ENCODE measurements around the gene SPATA3.

SPATA3 gene

DNA sequence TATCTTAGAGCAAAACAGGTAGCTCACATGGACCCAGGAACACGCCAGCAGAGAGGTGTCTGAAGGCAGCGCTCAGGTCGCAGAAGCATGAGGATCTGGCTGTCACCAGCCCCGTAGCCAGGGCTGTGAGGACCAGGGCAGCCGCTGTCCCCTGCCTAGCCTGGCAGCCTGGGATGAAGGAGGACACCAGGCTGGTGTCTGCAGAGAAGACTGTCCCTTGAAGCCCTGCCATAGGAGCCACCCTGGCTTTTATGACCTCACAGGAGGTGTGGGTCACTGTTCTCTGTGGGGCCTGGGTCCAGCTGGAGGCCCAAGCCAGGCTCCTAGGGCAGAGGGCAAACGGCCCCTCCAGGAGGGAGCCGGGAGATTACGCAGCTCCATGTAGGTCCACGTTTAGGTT lies at the start of gene SPATA3:
Gene SPATA3, plus strand, starts transcription at position 301 of the 400 bp plus-strand sequence. CDS start 113 bp downstream, outside the sequence.
- Histone ChIP-seq H3K36me3 (ENCODE audit: insufficient read depth, low read length) (no peaks in the 10 kb centered on the region), H3K27me3 (ENCODE audit: insufficient read depth, low read length) (peaks cover 6% of the 10 kb centered on the region), H2AFZ (ENCODE audit: low read depth, low read length) (no peak within 1 kb of the TSS), H3K4me3 (ENCODE audit: low read length) (no peak within 1 kb of the TSS), H3K4me1 (ENCODE audit: insufficient read depth, low read length) (no peaks in the 10 kb centered on the region), H3K9me3 (ENCODE audit: low read length) (no peaks in the 10 kb centered on the region)

DNA sequence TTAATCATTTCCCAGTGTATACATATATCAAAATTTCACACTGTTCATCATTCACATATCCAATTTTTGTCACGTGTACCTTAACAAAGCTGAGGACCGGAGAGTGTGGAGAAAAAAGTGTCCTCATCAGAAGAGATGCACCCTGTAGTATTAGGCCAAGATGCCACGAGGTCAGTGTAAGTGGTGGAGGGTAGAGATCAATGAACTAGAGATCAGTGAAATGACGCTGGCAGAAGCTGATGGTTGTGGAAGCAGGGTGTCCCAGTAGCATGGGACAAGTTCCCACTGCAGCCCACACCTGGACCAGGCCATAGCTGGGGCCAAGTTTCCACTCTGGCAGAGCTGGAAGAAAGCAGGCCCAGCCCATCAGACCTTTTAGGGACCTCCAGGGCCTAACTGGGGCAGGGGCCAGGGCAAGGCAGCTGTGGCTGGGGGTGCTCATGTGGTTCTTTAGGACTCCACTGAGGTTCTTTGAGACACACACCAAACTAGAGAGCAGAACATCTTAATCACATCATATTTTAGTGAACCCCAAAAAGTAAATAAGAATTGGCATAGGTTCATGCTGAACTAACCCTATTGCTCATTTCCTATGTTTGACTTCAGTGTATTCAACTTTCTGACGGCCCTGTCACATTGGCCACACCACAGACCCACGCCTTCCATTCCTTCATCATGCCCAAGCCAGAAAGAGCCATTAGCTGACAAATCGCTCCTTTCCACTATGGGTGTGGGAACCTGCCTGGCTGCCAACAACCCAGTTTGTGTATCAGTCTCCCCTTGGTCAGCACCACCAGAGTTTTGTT lies 49.3 kb upstream of the SPATA3 start:
- Histone ChIP-seq H3K4me1 (ENCODE audit: insufficient read depth, low read length) (no peaks in the 10 kb centered on the region), H2AFZ (ENCODE audit: low read depth, low read length) (no peak overlapping the region), H3K27me3 (ENCODE audit: insufficient read depth, low read length) (peaks cover 3% of the 10 kb centered on the region), H3K36me3 (ENCODE audit: insufficient read depth, low read length) (no peaks in the 10 kb centered on the region), H3K4me3 (ENCODE audit: low read length) (no peak overlapping the region), H3K9me3 (ENCODE audit: low read length) (no peaks in the 10 kb centered on the region)

DNA sequence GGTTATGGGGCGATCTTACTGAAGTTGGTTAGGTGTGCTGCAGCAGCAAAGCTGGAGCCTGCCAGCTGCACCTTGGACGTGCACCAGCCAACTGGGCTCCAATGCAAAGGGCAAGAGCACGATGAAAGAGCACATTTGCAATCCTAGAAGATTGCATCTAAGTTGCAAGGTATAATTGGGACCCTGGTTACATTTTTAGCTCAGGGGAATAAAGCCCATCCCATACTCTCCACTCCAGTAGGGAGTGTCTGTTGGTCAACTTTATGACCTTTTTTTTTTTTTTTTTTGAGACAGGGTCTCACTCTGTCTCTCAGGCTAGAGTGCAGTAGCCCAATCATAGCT lies 48.7 kb upstream of the SPATA3 start:
- Histone ChIP-seq H3K4me1 (ENCODE audit: insufficient read depth, low read length) (no peaks in the 10 kb centered on the region), H3K9me3 (ENCODE audit: low read length) (no peaks in the 10 kb centered on the region), H3K4me3 (ENCODE audit: low read length) (no peak overlapping the region), H3K36me3 (ENCODE audit: insufficient read depth, low read length) (no peaks in the 10 kb centered on the region), H2AFZ (ENCODE audit: low read depth, low read length) (no peak overlapping the region), H3K27me3 (ENCODE audit: insufficient read depth, low read length) (peaks cover 3% of the 10 kb centered on the region)

DNA sequence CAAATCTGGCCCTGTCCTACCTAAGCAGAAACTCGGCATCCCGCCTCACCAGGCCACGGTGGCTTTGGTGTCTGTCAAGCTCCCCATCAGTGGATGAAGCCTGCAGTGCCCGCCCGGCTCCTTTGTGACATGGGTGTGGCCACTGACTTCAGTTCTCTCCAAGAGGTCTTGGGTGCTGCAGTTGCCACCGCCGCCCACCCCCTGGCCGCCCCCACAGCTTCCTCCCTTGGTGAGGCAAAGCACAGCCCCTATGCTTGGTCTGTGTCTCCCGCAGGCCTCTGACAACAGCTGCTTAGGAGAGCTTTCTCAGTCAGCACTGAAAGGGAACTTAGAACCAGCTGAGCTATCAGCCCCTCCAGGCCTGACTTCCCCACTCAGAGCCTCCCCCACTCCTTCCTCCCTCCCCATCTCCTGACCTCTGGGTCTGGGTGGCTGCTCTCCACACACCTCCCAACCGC lies 48.0 kb upstream of the SPATA3 start:
- Histone ChIP-seq H3K4me1 (ENCODE audit: insufficient read depth, low read length) (no peaks in the 10 kb centered on the region), H3K27me3 (ENCODE audit: insufficient read depth, low read length) (peaks cover 3% of the 10 kb centered on the region), H3K4me3 (ENCODE audit: low read length) (no peak overlapping the region), H3K36me3 (ENCODE audit: insufficient read depth, low read length) (no peaks in the 10 kb centered on the region), H3K9me3 (ENCODE audit: low read length) (no peaks in the 10 kb centered on the region), H2AFZ (ENCODE audit: low read depth, low read length) (no peak overlapping the region)

DNA sequence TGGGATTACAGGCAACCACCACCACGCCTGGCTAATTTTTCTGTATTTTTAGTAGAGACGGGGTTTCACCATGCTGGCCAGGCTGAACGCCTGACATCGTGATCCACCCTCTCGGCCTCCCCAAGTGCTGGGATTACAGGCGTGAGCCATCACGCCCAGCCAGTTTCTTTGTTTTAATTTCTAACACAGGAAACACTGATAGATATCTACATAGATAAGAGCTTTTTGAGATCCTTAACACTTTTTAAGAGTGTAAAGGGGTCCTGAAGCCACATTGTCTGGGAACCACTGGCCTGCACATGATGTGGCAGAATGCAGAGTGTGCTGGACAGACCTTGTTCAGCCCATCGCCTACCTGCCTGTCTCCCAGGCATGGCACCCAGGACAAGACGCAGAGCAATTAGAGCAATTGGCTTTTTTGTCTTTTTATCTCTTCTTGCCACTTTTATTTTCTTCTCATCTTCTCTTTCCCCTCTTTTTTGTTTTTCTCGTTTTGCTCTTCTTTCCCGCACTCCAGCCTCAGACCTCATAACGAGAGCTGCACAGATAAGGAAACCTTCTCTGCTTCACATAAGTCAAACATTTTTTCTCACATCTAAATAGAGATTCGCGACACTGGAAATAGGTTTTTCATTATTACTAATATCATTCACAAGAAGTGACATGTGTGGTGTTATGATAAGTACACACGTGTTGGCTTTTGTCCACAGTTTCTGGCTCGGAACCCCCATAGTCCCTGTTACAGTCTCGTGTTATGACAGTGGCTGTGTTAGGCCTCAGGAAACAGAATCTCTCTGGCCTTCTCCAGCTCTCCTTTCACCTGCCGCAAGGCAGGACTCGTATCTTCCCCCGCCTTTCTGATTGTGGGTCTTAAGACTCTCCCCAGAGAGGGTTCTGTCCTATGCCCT lies 45.7 kb upstream of the SPATA3 start:
- Histone ChIP-seq H3K9me3 (ENCODE audit: low read length) (no peaks in the 10 kb centered on the region), H3K4me3 (ENCODE audit: low read length) (no peak overlapping the region), H2AFZ (ENCODE audit: low read depth, low read length) (no peak overlapping the region)

DNA sequence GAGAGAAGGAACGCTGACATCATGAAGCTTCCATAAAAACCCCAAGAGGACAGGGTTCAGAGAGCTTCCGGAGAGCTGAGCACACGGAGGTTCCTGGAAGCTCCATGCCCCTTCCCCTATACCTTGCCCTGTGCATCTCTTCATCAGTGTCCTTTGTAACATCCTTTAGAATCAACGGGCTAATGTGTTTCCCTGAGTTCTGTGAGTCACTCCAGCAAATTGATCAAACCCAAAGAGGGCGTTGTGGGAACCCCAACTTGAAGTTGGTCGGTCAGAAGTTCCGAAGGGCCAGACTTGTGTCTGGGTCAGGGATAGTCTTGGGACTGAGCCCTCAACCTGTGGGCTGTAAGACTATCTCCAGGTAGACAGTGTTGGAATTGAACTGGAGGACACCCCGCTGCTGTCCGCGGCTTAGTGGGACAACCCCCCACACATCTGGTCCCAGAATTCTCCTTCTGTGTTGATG lies 45.0 kb upstream of the SPATA3 start:
- Histone ChIP-seq H3K4me1 (ENCODE audit: insufficient read depth, low read length) (no peaks in the 10 kb centered on the region), H3K36me3 (ENCODE audit: insufficient read depth, low read length) (no peaks in the 10 kb centered on the region), H3K4me3 (ENCODE audit: low read length) (no peak overlapping the region), H2AFZ (ENCODE audit: low read depth, low read length) (no peak overlapping the region), H3K9me3 (ENCODE audit: low read length) (no peaks in the 10 kb centered on the region), H3K27me3 (ENCODE audit: insufficient read depth, low read length) (peaks cover 13% of the 10 kb centered on the region)

More for the DNA sequence above, 45.7 kb upstream of the SPATA3 start:
- H3K27me3 ChIP-seq (ENCODE audit: insufficient read depth, low read length), result peaks cover 7% of the 10 kb centered on the region
- H3K36me3 ChIP-seq (ENCODE audit: insufficient read depth, low read length), result no peaks in the 10 kb centered on the region
- H3K4me1 ChIP-seq (ENCODE audit: insufficient read depth, low read length), result no peaks in the 10 kb centered on the region

DNA sequence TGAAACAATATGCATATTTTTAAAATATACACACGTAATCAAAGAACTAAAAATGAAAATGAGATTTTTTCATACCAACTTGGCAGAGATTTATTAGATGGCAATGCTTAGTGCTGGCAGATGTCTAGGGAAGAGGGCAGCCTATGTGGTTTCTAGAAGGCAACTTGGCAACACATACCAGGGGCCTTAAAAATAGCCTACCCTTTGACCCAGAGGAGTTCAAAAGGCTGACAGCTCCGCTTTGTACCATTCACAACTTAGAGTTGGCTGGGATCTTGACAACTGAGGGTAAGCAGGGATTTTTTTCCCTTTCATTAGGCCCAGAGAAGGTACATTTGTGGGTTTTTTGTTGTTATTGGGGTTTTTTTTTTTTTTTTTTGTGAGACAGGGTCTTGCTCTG lies 44.5 kb upstream of the SPATA3 start:
- Histone ChIP-seq H3K36me3 (ENCODE audit: insufficient read depth, low read length) (no peaks in the 10 kb centered on the region), H3K27me3 (ENCODE audit: insufficient read depth, low read length) (peaks cover 14% of the 10 kb centered on the region), H3K4me1 (ENCODE audit: insufficient read depth, low read length) (no peaks in the 10 kb centered on the region), H2AFZ (ENCODE audit: low read depth, low read length) (no peak overlapping the region), H3K9me3 (ENCODE audit: low read length) (no peaks in the 10 kb centered on the region), H3K4me3 (ENCODE audit: low read length) (no peak overlapping the region)

DNA sequence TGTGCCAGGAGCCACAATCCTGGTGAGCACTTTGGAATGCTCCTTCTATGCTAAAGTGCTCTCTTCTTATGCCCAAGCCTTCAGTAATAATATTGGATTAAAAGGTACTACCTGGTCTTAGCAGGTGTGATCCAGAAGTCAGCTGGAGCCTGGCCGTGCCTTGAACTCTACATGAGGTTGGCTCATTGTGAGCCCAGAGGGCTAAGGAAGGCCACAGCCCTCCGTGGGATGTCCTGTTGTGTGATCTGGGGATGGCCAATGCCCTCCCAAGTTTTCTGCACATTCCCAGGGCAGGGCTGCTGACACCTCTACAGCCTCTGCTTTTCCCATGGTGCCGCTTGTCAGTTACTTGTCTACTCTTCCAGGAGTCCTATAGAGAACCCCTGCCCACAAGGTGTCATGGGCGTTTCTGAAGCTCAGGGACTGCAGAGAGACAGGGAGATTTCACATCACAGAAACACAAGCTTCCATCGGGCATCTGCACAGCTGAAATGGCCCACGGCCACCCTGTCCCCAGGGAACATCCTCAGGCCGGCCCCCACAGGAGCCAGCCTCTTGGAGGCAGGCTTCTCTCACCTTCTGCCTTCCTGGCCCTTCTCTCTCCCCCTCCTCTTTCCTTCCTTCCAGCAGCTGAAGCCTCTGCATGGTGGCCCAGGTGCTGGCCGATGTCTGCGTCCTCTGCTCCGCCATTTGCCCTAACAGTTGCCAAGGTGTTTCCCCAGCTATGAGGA lies 43.5 kb upstream of the SPATA3 start:
- no peaks in the 10 kb centered on the region for H3K9me3 ChIP-seq (ENCODE audit: low read length)
- H3K27me3 ChIP-seq (ENCODE audit: insufficient read depth, low read length), result peaks cover 23% of the 10 kb centered on the region
- no peak overlapping the region for H3K4me3 ChIP-seq (ENCODE audit: low read length)
- H3K36me3 ChIP-seq (ENCODE audit: insufficient read depth, low read length), result no peaks in the 10 kb centered on the region
- H3K4me1 ChIP-seq (ENCODE audit: insufficient read depth, low read length), result peaks cover 1% of the 10 kb centered on the region
- no peak overlapping the region for H2AFZ ChIP-seq (ENCODE audit: low read depth, low read length)

DNA sequence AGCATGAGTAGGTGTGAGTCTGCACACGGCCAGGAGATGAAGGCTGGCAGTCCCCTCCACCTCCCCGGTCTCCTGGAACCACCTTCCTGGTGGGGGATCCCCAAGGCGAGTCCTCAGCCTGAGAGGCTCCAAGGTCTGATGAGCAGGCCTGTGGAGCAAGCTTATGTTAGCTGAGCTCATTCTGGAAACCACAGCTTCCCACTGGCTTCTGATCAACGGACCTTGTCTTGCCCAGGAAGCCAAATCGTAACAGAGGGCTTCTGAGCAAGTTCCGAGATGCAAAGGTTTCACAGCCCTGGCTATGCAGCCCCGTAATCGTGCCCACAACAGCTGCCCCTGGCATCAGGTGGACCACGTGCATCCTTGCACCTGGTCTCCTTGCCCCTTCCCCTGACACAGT lies 42.1 kb upstream of the SPATA3 start:
- H3K9me3 ChIP-seq (ENCODE audit: low read length), result no peaks in the 10 kb centered on the region
- no peak overlapping the region for H2AFZ ChIP-seq (ENCODE audit: low read depth, low read length)
- H3K36me3 ChIP-seq (ENCODE audit: insufficient read depth, low read length), result no peaks in the 10 kb centered on the region
- peaks cover 33% of the 10 kb centered on the region for H3K27me3 ChIP-seq (ENCODE audit: insufficient read depth, low read length)
- peaks cover 11% of the 10 kb centered on the region for H3K4me1 ChIP-seq (ENCODE audit: insufficient read depth, low read length)
- H3K4me3 ChIP-seq (ENCODE audit: low read length), result no peak overlapping the region

DNA sequence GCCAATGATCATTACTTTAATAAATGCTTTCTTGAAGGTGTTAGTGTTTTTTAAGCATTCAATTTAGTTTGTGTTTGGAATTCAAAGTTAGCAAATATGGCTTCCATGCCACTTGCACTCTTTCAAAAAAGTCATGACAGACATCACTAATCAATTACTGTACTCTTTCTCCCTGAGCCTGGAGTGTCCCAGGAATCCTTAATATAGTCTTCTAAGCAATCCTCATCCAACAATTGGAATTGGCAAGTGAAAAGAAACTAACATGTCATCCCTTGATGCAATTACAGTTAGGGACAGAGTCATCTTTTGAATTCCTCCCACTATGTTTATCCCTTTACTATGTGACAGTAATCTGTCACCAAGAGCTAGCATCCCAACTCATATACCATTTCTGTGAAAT lies 41.2 kb upstream of the SPATA3 start:
- Histone ChIP-seq H3K36me3 (ENCODE audit: insufficient read depth, low read length) (no peaks in the 10 kb centered on the region), H3K4me3 (ENCODE audit: low read length) (no peak overlapping the region), H2AFZ (ENCODE audit: low read depth, low read length) (no peak overlapping the region)

DNA sequence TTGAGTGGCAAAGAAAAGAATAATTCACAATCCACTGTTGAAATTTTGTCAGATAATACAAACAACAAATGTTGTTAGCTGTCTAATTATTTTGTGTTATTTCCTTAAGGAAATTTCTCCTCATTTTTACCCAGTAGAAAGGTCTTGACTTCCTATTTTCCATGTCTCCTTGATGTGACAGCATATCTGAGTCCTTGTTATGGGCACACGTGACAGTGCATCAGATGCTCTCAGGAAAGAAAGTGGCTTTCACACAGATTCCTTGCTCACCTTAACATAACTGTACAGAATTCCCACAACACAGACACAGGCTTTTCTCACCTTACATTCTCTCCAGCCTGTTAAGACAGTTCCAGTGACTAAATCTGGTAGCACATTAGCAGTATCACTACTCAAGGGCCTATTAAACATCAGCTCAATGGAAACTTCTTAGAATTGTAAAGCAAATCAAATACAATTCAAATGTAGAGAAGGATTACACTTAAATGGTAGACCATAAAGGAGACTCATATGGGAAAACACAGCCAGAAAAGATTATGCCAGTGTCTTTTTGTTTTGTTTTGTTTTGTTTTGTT lies 40.7 kb upstream of the SPATA3 start:
- Histone ChIP-seq H3K36me3 (ENCODE audit: insufficient read depth, low read length) (no peaks in the 10 kb centered on the region), H3K4me1 (ENCODE audit: insufficient read depth, low read length) (peaks cover 11% of the 10 kb centered on the region), H3K4me3 (ENCODE audit: low read length) (no peak overlapping the region), H2AFZ (ENCODE audit: low read depth, low read length) (no peak overlapping the region), H3K9me3 (ENCODE audit: low read length) (no peaks in the 10 kb centered on the region), H3K27me3 (ENCODE audit: insufficient read depth, low read length) (peaks cover 35% of the 10 kb centered on the region)

More for the DNA sequence above, 41.2 kb upstream of the SPATA3 start:
- H3K4me1 ChIP-seq (ENCODE audit: insufficient read depth, low read length), result peaks cover 11% of the 10 kb centered on the region
- no peaks in the 10 kb centered on the region for H3K9me3 ChIP-seq (ENCODE audit: low read length)
- H3K27me3 ChIP-seq (ENCODE audit: insufficient read depth, low read length), result peaks cover 35% of the 10 kb centered on the region

DNA sequence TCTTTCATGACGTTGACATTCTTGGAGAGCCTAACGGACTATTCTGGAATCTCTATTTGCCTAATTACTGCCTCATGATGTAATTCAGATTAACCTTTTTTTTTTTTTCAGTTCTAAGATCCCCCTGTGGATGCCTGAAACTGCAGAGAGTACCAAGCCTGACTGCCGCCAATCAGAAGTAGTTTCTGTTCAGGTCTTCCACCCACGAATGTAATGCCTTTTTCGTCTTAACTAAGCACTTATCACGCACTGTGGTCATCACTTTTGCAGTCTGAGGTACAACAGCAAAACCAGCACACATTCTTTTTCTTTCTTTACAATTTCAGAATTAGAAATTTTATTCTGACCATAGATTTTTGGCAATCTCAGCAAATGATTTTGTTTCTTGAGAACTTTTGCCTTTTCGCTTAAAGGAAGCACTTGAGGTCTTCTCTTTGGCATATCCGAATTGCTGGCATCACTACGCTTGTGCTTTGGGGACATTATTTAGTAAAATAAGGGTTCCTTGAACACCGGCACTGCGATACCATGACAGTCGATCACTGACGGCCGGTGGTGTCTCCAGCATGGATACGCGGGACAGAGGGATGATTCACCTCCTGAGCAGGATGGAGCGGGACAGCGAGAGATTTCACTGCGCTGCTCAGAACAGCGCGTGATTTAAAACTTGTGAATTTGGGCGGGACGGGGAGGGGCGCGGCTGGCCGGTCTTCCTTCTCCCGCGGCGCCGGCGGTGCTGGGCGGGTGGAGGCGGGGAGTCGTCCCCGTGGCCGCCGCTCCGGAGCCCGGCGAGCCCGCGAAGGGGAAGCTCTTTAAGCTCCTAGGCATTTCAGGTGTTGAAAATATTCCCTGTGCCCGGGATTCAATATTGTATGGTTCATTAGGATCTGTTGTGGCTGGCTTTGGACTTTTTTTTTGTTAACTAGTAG lies 38.8 kb upstream of the SPATA3 start:
- Histone ChIP-seq H3K27me3 (ENCODE audit: insufficient read depth, low read length) (peaks cover 35% of the 10 kb centered on the region), H2AFZ (ENCODE audit: low read depth, low read length) (no peak overlapping the region), H3K9me3 (ENCODE audit: low read length) (no peaks in the 10 kb centered on the region), H3K36me3 (ENCODE audit: insufficient read depth, low read length) (no peaks in the 10 kb centered on the region), H3K4me1 (ENCODE audit: insufficient read depth, low read length) (peaks cover 11% of the 10 kb centered on the region), H3K4me3 (ENCODE audit: low read length) (peak overlapping the region; percentile 27)
